Stimulated activated CD4-positive, alpha-beta T cell treated with anti-CD3 and anti-CD28 coated beads, Interleukin-15, amount 100 ng/mL, for 1 hour (primary cell): ENCODE data around the gene KIRREL3.

ENCODE experiments used
- DNase-seq, 2 donors: peaks; one replicate each; pipeline ENCODE4 v3.0.0-alpha.2; 2020; ENCODE audit warnings: low read depth in 1 of 2, low spot score in 1 of 2

KIRREL3 gene

DNA sequence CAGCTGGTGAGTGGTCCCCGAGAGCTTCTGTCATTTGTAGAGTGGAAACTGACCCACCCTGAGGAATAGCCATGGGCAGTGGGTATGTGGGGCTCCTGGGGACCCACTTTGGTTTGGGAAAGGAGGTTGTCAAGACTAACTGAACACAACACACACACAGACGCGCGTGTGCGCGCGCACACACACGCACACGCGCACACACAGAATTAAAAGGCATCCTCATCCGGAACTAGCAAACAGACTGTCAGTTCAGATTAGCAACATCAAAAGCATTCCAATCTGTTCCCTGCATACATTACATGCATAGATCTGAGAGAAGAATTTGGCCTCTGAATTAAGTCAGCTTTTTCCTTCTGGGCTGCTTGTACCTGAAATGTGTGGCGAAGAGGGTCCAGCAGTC lies 360.4 kb downstream of the KIRREL3 start:
- DNase-seq, result no peak

- no peak for DNase-seq
Measured at GRCh38 chr11:126639692-126640091, 360.9 kb downstream of the KIRREL3 start.

GRCh38 chr11:126638648-126639047 lies 361.9 kb downstream of the KIRREL3 start:
- DNase-seq, result no peak

- DNase-seq, result no peak
Measured at GRCh38 chr11:126637795-126638175, 362.8 kb downstream of the KIRREL3 start.

GRCh38 chr11:126636911-126637794 lies 363.4 kb downstream of the KIRREL3 start:
- DNase-seq, result no peak

DNA sequence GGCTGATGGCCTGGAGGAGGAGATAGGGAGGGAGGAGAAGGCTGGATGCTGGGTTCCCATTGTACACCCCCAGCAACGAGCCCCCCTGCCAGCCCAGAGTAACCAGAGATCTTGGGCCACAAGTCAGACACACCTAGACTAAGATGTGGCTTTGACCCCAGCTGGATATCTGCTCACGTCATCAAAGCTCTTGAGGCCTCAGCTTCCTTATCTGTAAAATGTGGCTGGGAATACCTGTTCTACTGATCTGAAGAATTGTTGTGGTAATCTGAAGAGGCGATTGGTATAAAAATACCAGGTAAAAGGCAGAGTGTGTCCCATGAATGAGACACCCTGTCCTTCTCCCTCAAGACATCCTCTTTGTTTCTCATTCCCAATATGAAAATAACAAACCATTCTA lies 365.1 kb downstream of the KIRREL3 start:
- DNase-seq, result no peak

DNA sequence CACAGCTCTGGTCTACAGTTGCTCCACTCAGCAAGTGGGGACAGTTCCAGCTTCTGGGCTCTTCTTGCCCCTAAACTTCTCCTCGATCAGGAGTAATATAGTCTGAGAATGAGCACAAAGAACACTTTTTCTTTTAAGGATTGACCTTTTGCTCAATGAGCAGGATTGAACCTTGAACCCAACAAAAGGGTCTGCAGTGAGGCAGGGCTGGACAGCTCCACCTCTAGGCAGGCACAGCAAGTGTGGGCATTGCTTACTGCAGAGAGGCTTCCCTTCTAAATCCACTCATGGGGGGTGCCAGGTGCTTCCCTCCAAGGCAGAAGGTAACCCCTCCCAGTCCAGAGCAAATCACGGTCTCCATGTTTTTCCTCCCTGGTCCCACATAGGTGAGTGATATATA lies 365.6 kb downstream of the KIRREL3 start:
- no peak for DNase-seq

GRCh38 chr11:126633330-126633729 lies 367.2 kb downstream of the KIRREL3 start:
- DNase-seq, result no peak

DNA sequence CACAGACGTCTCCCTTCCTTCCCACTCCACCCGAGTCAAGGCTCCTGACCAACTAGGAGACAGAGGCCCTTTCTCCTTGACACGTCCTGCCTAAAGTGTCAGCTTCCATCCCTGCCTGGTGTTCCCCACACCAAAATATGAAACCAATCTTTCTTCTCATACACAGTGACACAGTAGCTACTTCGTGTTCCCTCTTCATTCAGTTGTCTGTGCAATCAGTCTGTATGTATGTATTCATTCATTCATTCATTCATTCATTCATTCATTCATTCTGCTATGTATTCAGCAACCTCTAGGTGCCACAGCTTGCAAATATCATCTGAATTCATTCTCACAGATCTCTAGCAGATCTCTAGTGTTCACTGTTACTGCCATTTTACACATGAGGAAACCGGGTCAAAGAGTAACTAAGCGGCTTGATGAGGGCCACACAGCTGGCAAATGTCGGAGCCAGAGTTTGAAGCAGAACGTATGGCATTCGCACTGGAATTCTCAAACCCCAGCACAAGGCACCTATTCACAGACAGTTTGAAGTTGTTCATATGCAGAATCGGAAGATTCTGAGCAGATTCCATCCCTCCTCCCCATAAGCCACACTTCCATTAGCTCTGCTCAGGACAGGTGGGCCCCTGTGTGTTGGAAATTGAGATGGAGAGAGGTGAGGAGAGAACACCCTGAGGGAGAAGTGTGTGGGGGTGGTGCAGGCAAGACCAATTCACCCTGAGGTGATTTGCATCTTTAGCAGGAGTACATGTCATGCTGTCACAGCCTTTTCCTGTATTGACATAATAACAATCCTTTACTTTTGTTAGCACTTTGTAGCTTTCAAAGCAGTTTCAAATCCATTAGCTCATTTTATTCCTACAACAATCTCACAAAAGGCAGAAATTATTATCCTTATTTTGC lies 369.4 kb downstream of the KIRREL3 start:
- no peak for DNase-seq

GRCh38 chr11:126630488-126630887 lies 370.1 kb downstream of the KIRREL3 start:
- no peak for DNase-seq

DNA sequence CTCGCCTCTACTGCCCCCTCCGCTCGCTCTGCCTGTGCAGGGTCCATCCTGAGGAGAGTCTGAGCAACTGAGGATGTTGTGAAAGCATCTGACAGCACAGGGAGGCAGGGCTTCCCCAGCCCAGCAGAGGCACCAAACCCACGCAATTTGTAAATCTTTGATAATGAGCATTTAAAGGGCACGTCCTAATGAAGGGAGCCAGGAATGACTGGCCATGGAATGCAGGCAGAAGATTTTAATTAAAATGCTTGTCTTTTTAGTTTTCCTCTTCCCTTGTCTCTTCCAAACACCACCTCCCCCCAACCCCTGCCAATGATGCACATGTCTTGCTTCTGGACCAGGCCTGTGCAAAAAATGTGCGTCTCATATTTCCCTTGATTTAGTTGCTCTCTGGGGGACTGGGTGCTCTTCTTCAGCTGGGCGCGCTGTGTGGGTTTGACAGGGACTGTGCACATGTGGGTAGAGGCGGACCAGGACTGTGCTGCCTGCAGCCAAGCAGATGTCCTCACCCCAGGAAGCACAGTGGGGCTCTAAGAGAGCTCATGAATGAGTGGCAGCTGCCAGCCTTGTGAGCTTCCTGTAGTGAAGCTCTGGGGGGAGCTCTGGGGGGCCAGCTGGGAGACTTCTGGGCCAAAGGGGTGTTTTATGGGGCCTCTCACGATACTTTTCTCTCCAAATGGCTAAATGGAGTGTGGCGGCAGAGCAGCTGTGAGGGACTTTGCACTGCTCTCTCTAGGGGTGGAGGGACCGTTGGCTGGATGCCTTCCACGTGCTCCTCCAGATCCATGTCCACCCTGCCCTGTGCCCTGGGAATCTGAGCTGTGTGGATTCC lies 371.6 kb downstream of the KIRREL3 start:
- DNase-seq, result no peak

- DNase-seq, result no peak
Measured at GRCh38 chr11:126628450-126628789, 372.1 kb downstream of the KIRREL3 start.

- no peak for DNase-seq
Measured at GRCh38 chr11:126627421-126627820, 373.1 kb downstream of the KIRREL3 start.

- DNase-seq, result no peak
Measured at GRCh38 chr11:126624506-126624905, 376.1 kb downstream of the KIRREL3 start.

GRCh38 chr11:126619516-126619915 lies 381.1 kb downstream of the KIRREL3 start:
- DNase-seq, result no peak

DNA sequence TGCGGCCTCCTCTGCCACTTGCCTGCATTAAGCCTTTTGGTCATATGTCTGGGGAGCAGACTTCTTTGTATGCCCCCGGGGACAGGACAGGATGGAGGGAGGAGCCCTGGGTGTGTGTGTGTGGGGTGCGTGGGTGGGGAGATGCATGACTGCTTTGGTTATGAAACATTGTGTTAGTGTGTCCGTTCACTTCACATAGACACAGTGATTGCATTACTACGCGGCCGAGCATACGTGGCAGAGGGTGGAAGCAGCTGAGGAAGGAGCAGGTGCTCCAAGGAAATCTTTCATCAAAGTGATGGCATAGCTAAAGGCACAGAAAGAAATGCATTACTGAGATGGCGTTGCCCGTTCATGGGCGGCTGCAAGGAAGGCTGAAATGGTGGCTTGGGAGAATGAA lies 384.7 kb downstream of the KIRREL3 start:
- no peak for DNase-seq

DNA sequence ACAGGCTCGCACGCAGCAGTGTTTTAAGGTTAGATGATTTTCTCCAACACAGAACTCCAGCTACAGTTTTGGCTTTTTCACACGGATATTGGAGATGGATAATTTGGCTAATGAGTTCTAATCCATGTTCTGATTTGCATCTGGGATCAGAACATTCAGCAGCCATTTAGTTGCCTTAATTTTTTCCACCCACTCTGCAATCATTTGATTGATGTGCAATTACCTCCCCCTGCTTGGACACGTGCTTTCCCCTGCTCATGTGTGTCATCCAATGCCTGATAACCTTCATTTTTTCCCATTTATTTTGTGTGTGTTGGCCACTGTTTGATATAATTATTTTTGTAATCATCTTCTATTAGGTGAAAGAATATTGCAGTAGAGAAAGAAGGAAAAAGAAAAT lies 387.3 kb downstream of the KIRREL3 start:
- no peak for DNase-seq

- no peak for DNase-seq
Measured at GRCh38 chr11:126612671-126613070, 387.9 kb downstream of the KIRREL3 start.

GRCh38 chr11:126611438-126611837 lies 389.1 kb downstream of the KIRREL3 start:
- no peak for DNase-seq

- DNase-seq, result no peak
Measured at GRCh38 chr11:126608658-126609057, 391.9 kb downstream of the KIRREL3 start.

DNA sequence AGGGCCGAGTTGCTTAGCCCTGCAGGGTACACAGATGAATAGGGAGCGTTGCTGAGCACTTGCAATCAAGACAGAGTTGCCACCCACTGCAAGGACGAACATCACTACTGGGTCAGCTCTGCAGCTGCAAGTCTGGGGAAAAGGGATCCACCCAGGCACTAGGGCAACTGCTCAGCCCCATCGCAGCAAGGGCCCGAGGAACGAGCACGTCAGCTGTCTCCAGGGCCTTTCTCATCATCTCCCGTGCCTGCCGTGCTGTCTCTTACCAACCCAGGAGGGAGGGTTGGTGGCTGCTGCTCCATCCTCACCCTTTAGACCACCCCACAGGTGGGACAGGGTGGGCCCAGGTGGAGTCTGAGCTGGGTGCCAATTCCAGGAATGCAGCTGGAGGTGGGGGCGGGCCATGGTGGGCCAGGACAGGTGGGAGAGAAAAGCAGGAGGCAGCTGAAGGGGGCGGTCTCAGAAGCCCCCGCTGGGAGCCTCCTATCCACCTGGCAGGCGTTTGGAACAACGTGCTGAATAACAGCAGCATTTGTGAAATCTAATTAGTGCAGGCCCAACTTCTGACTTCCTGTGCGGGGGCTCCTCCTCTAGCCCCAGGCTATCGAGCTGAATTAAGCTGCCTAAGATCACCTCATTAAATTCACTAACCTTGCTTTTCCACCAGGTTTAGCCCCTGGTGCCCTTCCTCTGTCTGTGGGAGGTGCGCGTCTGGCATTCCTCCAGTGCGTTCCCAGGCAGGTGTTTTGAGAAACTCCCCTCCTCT lies 392.6 kb downstream of the KIRREL3 start:
- DNase-seq, result no peak
